Psoas muscle (tissue), 8 donors: ENCODE measurements around the gene TRIM61. TPM values are rescaled to one million over a fixed set of nuclear protein-coding genes. Genes with fewer than 3 reads are reported as not detected.
A peak's percentile ranks its signal among the peaks of the same experiment; 100 is the strongest.
"Not testable (repeated sequence)": the region's sequence is repeated elsewhere in the genome, so short reads cannot be mapped to it uniquely, and the experiment has no call there.

Experiments
- ATAC-seq, 4 donors: fragments of 200-7000 bp; cut with Tn5 transposase; one replicate each; pipeline ENCODE4 v1.9.1; 2020; ENCODE audit warnings: moderate library complexity in 3 of 4, mild to moderate bottlenecking in 2 of 4
- DNase-seq, 2 donors: peaks; one replicate each; pipeline ENCODE4 v3.0.0-alpha.2; 2020
- H3K27ac ChIP-seq: fragments of 200-600 bp; one replicate; pipeline ENCODE4 v1.8.0; 2022
- H3K27me3 ChIP-seq, 3 donors: fragments of 200-600 bp in 1 of 3; one replicate each; pipeline versions ENCODE4 v1.6.1 to v1.8.0; 2013 to 2022; ENCODE audit warnings: low read length in 2 of 3, mild to moderate bottlenecking in 2 of 3, moderate library complexity in 1 of 3; ENCODE audit not compliant: insufficient read depth in 3 of 3
- H3K36me3 ChIP-seq, 2 donors: fragments of 200-600 bp in 1 of 2; one replicate each; pipeline versions ENCODE4 v1.6.1 to v1.8.0; 2013 to 2022; ENCODE audit warnings: low read depth in 1 of 2, mild to moderate bottlenecking in 1 of 2, moderate library complexity in 1 of 2; ENCODE audit not compliant: insufficient read depth in 1 of 2
- H3K4me1 ChIP-seq: fragments of 200-600 bp; one replicate; pipeline ENCODE4 v1.8.0; 2022
- H3K4me3 ChIP-seq: fragments of 200-600 bp; one replicate; pipeline ENCODE4 v1.8.0; 2022; ENCODE audit warnings: mild to moderate bottlenecking
- H3K9me3 ChIP-seq: fragments of 200-600 bp; one replicate; pipeline ENCODE4 v1.8.0; 2022
- CTCF ChIP-seq: fragments of 200-600 bp; IDR thresholded peaks from one replicate; pipeline ENCODE4 v1.8.0; 2022; ENCODE audit warnings: antibody characterized with exemption
- WGBS, 3 donors: extraction: QIAGEN DNeasy Blood & Tissue Kit; methylation state at CpG; one replicate each; pipeline versions ENCODE4 v1.1.6 to v1.1.7; 2013; 5-methylcytosine and 5-hydroxymethylcytosine counted together
- intact Hi-C, 2 donors: fragments of 100-400 bp; cut with DNase I; formaldehyde crosslinking; loops; one replicate each; pipeline versions ENCODE4 v1.11.0 to v1.14.2; 2022
- polyA plus RNA-seq, 3 donors: library from polyadenylated mRNA; stranded (reverse); fragments of 200-250 nt; gene quantifications; one replicate each; pipeline ENCODE4 v1.2.3, GENCODE V29; 2013
- total RNA-seq, 4 donors: library from RNA; stranded (reverse); fragmentation: NEBNext Ultra II Directional in 2 of 4; extraction: Animal tissue kit (Norgen Biotek cat#: 25700) in 2 of 4; gene quantifications; one replicate each; pipeline versions ENCODE4 v1.2.1 to v1.2.4, GENCODE V29; 2021 to 2023
- donor health status: healthy with polysubstance abuse.
- donor health status: DM: no; HTN: no; CAD: no; lungs with moderate emphysema.
- donor health status: Bipolar disorder and iron deficiency.
- donor health status: healthy.
- donor health status: DM: yes; HTN: yes; CAD: no.
- donor health status: DM: no; HTN: no; CAD: no.
- donor health status: DM: no; HTN: no; CAD: no.
- donor health status: DM: yes; HTN: yes; CAD: no.

TRIM61 gene
- total and polyA plus RNA-seq, 7 donors = 0.08 to 0.58 (median 0.26) TPM; not detected in 4

DNA sequence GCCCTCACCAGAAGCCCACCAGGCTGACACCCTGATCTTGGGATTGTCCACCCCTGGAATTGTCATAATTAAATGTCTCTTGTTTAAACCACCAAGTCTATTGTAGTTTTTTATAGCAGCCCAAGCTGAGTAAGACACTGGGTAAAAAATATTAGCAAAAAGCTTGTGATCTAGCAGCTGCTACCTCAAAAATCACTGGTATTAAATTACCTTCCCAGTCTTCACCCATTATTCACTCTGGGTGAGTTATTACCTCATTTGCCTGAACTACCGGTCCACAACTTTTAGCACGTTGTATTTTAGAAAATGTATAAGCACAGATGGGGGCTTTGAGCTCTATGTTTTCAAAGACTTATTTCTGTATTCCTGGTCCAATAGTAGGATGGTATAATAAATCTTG lies 12.0 kb upstream of the TRIM61 start:
- intact Hi-C loops = no loop called here
- WGBS, 3 donors = 21 to 31% (median 24%) methylated on average over 2 of the region's 2 CpGs
- no peak for ATAC-seq
- H3K36me3 ChIP-seq = no peaks in the 10 kb centered on the region
- TF ChIP-seq CTCF = no peak
- H3K4me1 ChIP-seq = no peaks in the 10 kb centered on the region
- no peaks in the 10 kb centered on the region for H3K9me3 ChIP-seq
- H3K27ac ChIP-seq = no peak overlapping the region
- H3K4me3 ChIP-seq = no peak overlapping the region
- no peaks in the 10 kb centered on the region for H3K27me3 ChIP-seq
- no peak for DNase-seq

DNA sequence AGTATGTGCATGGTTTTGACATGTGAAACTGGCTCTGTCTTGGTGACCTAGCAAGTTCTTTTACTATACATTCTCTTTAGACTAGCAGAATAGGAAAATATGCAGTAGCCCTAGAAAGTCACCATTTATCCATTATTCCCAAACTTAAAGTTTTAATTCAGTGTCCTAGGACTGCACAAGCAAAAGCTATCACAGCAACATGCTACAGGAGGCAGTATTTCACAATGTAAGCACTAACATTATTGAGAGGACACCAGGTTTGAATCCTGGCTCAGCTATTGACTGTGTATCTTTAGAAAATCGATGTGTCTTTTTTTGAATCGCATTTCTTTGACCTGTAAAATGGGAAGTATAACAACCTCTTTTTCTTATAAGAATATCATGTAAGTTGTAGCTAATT lies 5.5 kb downstream of the TRIM61 start:
- H3K4me1 ChIP-seq, ATAC-seq, intact Hi-C loops, H3K9me3 ChIP-seq, H3K36me3 ChIP-seq, H3K4me3 ChIP-seq, H3K27me3 ChIP-seq, DNase-seq, H3K27ac ChIP-seq: not testable (repeated sequence)
- WGBS, 3 donors = 92 to 96% (median 95%) methylated on average over 2 of the region's 2 CpGs

DNA sequence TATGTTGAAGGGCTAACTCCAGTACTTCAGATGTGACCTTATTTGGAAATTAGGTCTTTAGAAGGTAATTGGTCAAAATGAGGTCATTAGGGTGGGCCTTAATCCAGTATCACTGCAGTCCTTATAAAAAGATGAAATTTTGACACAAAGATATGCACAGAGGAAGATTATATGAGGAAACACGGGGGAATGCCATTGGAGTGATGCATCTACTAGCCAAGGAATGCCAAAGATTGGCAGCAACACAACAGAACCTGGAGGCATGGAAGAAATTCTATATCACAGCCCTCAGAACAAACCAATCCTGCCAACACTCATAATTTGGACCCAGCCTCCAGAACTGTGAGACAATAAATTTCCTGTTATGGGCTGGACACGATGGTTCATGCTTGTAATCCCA lies 17.6 kb downstream of the TRIM61 start:
- Histone ChIP-seq H3K9me3 (no peaks in the 10 kb centered on the region), H3K27ac (no peak overlapping the region), H3K4me3 (no peak overlapping the region), H3K27me3 (no peaks in the 10 kb centered on the region), H3K4me1 (no peaks in the 10 kb centered on the region), H3K36me3 (no peaks in the 10 kb centered on the region)
- DNase-seq (no peak), ATAC-seq (no peak)
- intact Hi-C loops = no loop called here
- TF ChIP-seq CTCF = no peak
- WGBS, 3 donors = 28 to 48% (median 31%) methylated on average over 2 of the region's 2 CpGs

GRCh38 chr4:164959421-164959820 lies 18.0 kb downstream of the TRIM61 start:
- DNase-seq, H3K4me3 ChIP-seq, H3K9me3 ChIP-seq, H3K27me3 ChIP-seq, intact Hi-C loops, H3K36me3 ChIP-seq, H3K4me1 ChIP-seq, H3K27ac ChIP-seq: not testable (repeated sequence)
- WGBS, 3 donors = 71 to 93% (median 86%) methylated on average over 2 of the region's 3 CpGs
- ATAC-seq = peak in 2 of 4 donors; percentile 30 to 31

GRCh38 chr4:164956766-164957643 lies 20.5 kb downstream of the TRIM61 start:
- H3K9me3 ChIP-seq = no peaks in the 10 kb centered on the region
- no peak overlapping the region for H3K27ac ChIP-seq
- intact Hi-C loops = no loop called here

More at GRCh38 chr4:164956766-164957643, 20.5 kb downstream of the TRIM61 start:
- ATAC-seq = peak; percentile 86 to 100 (median 98)
- peak; percentile 69 to 81 for DNase-seq
- peak overlapping the region; percentile 81 for H3K4me3 ChIP-seq
- H3K27me3 ChIP-seq = no peaks in the 10 kb centered on the region
- no peaks in the 10 kb centered on the region for H3K4me1 ChIP-seq
- TF ChIP-seq CTCF = no peak
- 6 to 7% (median 6%) methylated on average over 45 to 46 of the region's 46 CpGs for WGBS, 3 donors
- H3K36me3 ChIP-seq = no peaks in the 10 kb centered on the region
